ENCODE results near the gene HOXA6. TPM values are rescaled to one million over a fixed set of nuclear protein-coding genes. Genes with fewer than 3 reads are reported as not detected.

The HOXA6 gene
- polyA plus RNA-seq, 1 experiment: 1.2 TPM

GRCh38 chr7:27160546-27161213 lies 13.1 kb upstream of the HOXA6 start:
- H3K4me3 ChIP-seq (ENCODE audit: low read depth, low read length): peak overlapping the region; percentile 62
- CTCF ChIA-PET: interaction anchor here (0.6 to 3.8 kb wide), 31 partner anchors 8 to 1306 kb away, joined by 3 to 171 read pairs (median 5); partner anchors contain the start of genes HOXA3, HOXA5 and SKAP2
- peaks cover 26% of the 10 kb centered on the region for H3K27me3 ChIP-seq (ENCODE audit: control insufficient read depth, insufficient read depth, low read length)
- POLR2A ChIA-PET: interaction anchor here (0.5 to 1.3 kb wide), 5 partner anchors 63 to 961 kb away, joined by 3 to 5 read pairs (median 3); no protein-coding TSS in a partner anchor
- peaks cover 21% of the 10 kb centered on the region; the same call in 1 of the 2 replicates for H3K9me3 ChIP-seq (ENCODE audit: control insufficient read depth, insufficient read depth, low read length)
- peak; percentile 96 for TF ChIP-seq CTCF (IDR thresholded peaks at IDR 0.05; ENCODE audit: low read depth, low read length)
- H3K27ac ChIP-seq (ENCODE audit: low read depth, low read length): no peak overlapping the region
- DNase-seq (ENCODE audit: low read depth, low spot score): peak; percentile 64

GRCh38 chr7:27160145-27160545 lies 12.6 kb upstream of the HOXA6 start:
- POLR2A ChIA-PET: interaction anchor here (1.1 kb wide), 1 partner anchor 960 kb away, joined by 3 read pairs; no protein-coding TSS in a partner anchor
- H3K9me3 ChIP-seq (ENCODE audit: control insufficient read depth, insufficient read depth, low read length): peaks cover 21% of the 10 kb centered on the region; the same call in 1 of the 2 replicates
- no peak overlapping the region for H3K4me3 ChIP-seq (ENCODE audit: low read depth, low read length)
- no peak for TF ChIP-seq CTCF (IDR thresholded peaks at IDR 0.05; ENCODE audit: low read depth, low read length)
- no peak overlapping the region for H3K27ac ChIP-seq (ENCODE audit: low read depth, low read length)
- DNase-seq (ENCODE audit: low read depth, low spot score): no peak
- peaks cover 21% of the 10 kb centered on the region for H3K27me3 ChIP-seq (ENCODE audit: control insufficient read depth, insufficient read depth, low read length)
- CTCF ChIA-PET: interaction anchor here (0.6 to 3.8 kb wide), 18 partner anchors 8 to 1267 kb away, joined by 3 to 171 read pairs (median 8); partner anchors contain the start of genes HOXA3 and HOXA5

GRCh38 chr7:27159266-27160144 lies 11.9 kb upstream of the HOXA6 start:
- no peak overlapping the region for H3K4me3 ChIP-seq (ENCODE audit: low read depth, low read length)
- peaks cover 17% of the 10 kb centered on the region; the same call in 1 of the 2 replicates for H3K9me3 ChIP-seq (ENCODE audit: control insufficient read depth, insufficient read depth, low read length)
- H3K27ac ChIP-seq (ENCODE audit: low read depth, low read length): no peak overlapping the region
- CTCF ChIA-PET: interaction anchor here (0.6 to 1.6 kb wide), 8 partner anchors 16 to 1276 kb away, joined by 3 to 24 read pairs (median 6); partner anchors contain the start of gene HOXA5
- TF ChIP-seq CTCF (IDR thresholded peaks at IDR 0.05; ENCODE audit: low read depth, low read length): no peak
- peaks cover 16% of the 10 kb centered on the region for H3K27me3 ChIP-seq (ENCODE audit: control insufficient read depth, insufficient read depth, low read length)
- POLR2A ChIA-PET: no interaction called here
- DNase-seq (ENCODE audit: low read depth, low spot score): no peak

GRCh38 chr7:27158436-27159265 lies 11.1 kb upstream of the HOXA6 start:
- TF ChIP-seq CTCF (IDR thresholded peaks at IDR 0.05; ENCODE audit: low read depth, low read length): no peak
- ChIA-PET POLR2A (no interaction called here), CTCF (interaction anchor here (0.6 to 1.6 kb wide), 10 partner anchors 8 to 1275 kb away, joined by 3 to 24 read pairs (median 5); partner anchors contain the start of gene HOXA5)
- peaks cover 14% of the 10 kb centered on the region; the same call in 1 of the 2 replicates for H3K9me3 ChIP-seq (ENCODE audit: control insufficient read depth, insufficient read depth, low read length)
- no peak for DNase-seq (ENCODE audit: low read depth, low spot score)
- no peak overlapping the region for H3K4me3 ChIP-seq (ENCODE audit: low read depth, low read length)
- H3K27me3 ChIP-seq (ENCODE audit: control insufficient read depth, insufficient read depth, low read length): peaks cover 13% of the 10 kb centered on the region
- H3K27ac ChIP-seq (ENCODE audit: low read depth, low read length): no peak overlapping the region
